ENCODE results near the gene ACACA.

The ACACA gene

GRCh38 chr17:37284191-37284590 lies 122.4 kb downstream of the ACACA start:
- no peak for DNase-seq

DNA sequence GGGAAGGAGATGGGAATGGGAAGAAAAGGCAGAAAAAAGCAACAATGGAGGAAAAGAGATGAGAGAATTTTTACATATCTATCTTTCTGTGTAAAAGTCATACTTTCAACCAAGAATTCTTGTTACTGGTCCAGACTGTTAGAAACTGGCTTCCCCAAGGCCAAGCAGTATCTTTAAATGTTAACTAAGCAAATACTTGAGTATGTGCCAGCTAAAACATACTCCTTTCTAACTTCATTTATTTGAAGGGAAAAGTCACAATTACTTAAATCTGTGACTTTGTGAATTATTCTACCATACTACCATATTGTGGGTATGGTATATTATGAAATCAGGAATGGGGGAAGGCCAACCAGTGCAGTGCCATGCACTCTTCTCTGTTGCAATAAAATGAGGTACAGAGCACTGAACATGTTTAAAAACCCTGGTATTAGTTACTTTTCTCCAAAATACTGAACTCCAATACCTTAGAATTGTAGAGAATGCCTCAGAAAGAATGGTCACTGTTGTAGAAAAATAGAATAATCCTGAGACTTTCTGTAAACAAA lies 123.1 kb downstream of the ACACA start:
- DNase-seq: no peak

DNA sequence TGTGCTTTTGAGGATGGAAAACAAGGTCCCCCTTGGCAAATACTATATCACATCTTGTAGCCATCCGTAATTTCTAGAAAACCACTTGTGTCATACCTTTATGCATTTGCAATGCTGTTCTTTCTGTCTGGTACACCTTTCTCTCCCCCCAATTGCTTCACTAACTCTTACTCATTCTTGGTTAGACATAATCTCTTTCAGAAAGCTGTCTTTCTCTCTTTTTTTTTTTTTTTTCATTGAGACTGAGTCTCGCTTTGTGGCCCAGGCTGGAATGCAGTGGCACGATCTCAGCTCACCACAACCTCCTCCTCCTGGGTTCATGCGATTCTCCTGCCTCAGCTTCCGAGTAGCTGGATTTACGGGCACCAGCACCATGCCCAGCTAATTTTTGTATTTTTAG lies 125.8 kb downstream of the ACACA start:
- no peak for DNase-seq

GRCh38 chr17:37278247-37278894 lies 128.3 kb downstream of the ACACA start:
- no peak for DNase-seq

DNA sequence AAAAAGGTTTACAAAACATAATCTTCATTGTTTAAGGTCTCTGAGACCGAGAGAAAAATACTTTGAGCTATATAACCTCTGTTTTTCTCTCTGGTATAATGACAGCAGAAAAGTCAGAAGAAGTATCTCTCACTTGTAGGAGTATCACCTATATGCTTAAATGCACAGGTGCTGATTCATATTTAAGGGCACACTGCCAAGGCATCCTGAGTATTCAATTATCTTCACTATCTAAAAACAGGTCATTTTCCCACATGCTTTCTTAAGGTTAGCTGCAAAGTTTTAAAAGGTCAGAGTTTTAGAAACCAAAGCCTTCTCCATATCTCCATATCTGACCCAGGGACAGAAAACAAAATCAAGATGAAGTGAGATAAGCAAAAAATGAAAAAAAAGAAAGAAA lies 130.2 kb downstream of the ACACA start:
- DNase-seq: no peak

DNA sequence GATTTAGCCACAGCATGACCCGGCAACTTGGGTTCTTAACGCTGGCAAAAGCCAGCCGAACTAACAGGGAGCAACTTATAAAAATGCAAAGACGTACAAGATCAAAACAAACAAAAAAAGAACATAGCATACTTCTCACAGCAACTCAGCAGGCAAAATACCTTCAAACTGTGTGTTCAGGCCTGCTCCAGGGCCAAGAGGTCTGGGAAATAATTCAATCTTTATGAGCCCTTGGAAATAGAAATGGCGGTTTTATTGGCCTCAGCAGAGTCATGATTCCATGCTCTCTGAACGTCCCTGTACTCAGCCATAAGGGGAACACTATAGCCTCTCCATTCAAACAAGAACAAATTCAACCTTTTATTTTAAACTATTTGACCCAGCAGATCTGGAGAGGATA lies 132.2 kb downstream of the ACACA start:
- no peak for DNase-seq

- DNase-seq: no peak
These were observed 133.1 kb downstream of the ACACA start for GRCh38 chr17:37273409-37274051.

GRCh38 chr17:37265446-37266173 lies 141.0 kb downstream of the ACACA start:
- DNase-seq: no peak

DNA sequence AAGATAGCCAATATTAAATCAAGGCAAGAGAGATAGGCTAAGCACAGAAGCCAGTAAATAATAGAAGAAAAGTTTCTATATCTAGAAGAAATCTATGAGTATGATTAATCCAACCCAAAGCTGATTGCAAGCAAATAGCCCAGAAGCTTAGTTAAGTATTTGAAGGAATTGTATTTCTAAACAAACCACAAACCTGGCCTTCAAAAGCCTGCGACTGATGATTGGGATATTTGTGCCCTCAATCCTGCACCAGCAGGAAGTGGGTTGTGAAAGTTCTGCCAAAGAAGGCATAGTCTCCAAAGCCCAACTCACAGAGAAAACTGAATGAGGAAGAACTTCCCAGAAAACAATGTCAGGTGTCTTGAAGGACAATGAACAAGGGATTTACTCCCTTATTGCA lies 145.3 kb downstream of the ACACA start:
- DNase-seq: no peak

DNA sequence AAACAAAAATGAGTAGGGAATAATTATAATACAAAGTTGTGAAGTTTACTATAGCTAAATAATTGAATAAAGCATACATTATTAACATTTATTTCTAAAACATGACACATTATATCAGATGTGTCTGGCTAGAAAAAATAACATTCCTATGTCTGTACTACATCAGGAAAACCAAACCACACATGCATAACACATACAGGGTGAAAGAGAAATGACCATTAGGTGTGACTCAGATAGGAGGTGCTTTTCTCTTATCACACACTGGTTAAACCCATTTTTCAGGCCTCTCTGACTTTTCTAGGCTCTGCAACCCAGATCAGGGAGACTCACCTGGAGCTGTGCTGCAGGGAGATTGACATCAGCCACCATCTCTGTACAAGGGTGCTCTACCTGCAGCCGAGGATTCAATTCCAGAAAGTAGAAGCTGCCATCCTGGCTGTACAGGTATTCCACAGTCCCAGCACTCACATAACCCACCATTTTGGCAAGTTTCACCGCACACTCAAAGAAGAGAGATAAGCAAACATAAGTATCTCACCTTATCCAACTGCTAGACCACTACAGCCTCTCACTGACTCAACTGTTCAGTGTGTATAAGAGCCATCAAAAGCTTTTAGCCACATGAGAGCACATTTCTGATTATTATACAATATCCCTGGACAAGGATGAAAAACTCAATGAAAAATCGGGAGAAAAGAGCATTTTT lies 147.5 kb downstream of the ACACA start:
- DNase-seq: no peak

GRCh38 chr17:37256627-37257026 lies 150.0 kb downstream of the ACACA start:
- DNase-seq: no peak

GRCh38 chr17:37255432-37255831 lies 151.2 kb downstream of the ACACA start:
- DNase-seq: no peak

DNA sequence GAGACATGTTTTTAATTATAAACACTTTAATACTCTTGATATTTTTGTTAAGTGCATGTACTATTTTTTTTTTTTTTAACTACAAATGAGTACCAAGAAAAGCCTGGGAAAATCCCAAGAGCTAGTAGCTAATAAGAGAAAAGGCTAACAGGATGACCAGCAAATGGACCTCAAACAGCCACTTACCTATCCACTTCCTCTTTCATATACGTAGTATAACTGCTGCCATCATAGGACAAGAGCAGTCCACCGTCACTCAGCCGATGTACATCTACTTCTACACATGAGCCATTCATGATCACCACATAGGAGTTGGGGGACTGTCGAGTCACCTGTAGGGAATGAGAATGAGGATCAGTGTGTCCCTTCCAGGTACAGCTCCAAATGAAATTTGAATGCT lies 158.8 kb downstream of the ACACA start:
- no peak for DNase-seq

DNA sequence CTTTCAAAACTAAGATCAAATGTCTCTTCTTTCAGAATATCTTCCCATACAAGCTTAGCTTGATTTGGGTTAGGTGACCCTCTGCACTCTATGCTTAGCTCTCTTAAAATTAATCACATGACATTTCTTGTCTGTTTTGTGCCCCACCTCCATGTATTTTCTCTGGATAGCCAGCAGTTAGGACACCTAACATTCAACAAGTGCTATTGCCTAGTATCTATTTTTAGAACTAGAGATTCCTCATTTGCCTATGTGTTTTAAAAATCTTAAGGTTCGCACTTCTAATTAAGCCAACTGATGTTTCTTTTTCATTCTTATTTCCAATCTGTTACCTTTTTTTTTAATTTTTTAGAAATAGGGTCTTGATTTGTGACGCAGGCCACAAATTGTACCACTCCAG lies 160.6 kb downstream of the ACACA start:
- DNase-seq: no peak

DNA sequence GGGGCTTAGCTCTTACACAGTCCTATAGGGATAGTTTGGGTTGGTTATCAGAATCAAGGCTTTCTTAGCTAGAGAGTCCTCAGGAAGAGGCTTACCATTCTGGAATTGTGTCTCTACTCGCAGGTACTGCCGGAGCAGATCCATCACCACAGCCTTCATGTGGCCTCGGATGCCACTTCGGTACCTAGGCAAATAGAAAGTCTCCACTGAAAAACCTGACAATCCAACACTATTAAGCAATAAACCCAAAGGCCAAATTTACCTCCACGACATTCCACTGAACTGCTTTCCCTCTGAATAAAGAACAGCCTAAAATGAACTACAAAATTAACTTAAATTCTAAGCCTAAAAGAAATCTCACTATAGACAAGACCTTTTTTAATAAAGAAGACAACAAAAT lies 166.3 kb downstream of the ACACA start:
- no peak for DNase-seq

GRCh38 chr17:37239690-37240334 lies 166.8 kb downstream of the ACACA start:
- DNase-seq: no peak

- DNase-seq: no peak
These were observed 172.5 kb downstream of the ACACA start for GRCh38 chr17:37234106-37234505.

GRCh38 chr17:37233036-37233435 lies 173.6 kb downstream of the ACACA start:
- DNase-seq: no peak

- DNase-seq: no peak
These were observed 174.7 kb downstream of the ACACA start for GRCh38 chr17:37231887-37232286.

DNA sequence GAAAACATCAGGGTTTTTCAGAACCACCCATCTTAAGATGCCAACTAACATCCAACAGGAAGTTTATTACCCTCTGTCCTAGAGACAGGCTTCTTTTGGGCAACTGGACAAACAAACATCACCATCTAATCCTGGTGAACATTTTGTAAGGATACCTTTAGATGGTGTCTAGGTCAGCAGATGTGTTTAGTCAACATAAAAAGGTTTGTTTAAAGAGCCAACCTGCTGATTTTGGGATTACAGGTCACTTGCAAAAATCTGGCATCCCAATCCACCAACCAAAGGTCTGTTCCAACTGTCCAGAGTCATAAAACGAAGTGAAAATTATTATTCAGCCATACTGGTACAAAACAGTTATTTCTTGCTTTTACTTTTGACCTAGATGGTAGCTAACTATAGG lies 176.0 kb downstream of the ACACA start:
- DNase-seq: no peak

DNA sequence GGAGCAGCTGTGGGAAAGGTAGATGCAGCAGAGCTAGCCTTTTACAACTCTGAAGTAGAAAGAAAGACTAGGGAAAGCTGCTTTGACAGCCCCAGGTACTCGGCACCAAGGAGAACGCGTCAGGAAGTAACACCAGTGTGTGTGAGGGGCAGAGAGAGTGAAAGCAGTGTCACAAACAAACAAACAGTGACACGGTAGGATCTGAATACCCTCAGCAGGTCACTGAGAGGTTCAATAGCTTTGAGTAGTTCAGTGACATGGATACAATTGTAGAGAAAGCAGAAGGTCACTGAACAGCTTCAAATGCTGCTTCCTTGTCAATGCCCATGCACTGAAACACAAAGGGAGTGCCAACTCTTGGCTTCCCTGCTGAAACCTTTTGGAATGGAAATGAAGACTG lies 181.2 kb downstream of the ACACA start:
- DNase-seq: no peak

- no peak for DNase-seq
These were observed 184.8 kb downstream of the ACACA start for GRCh38 chr17:37221865-37222264.

DNA sequence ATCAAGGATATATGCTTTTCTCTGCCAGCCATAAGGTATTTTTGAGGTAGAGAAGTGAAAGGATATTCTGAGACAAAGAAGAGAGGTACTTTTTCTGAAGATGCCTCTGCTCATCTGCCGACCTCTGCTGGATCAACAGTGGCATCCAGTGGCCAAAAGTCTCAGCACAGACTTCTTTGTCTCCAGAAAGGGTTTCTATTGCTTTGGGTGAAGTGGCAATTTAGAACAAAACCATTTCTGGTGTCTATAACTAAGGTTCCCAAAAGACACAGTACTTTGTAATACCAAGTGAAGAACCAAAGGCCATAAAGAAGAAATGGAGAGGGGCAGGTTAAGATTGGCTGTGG lies 186.1 kb downstream of the ACACA start:
- no peak for DNase-seq

Measured in activated gamma-delta T cell (primary cell).